Natural killer cell treated with Interleukin-12 subunit alpha and Interleukin-12 subunit beta and Interleukin-15 and Interleukin-18, amount 100 ng/mL, for 72 hours (primary cell): ENCODE measurements around the gene FAM163B. TPM values are rescaled to one million over a fixed set of nuclear protein-coding genes. Genes with fewer than 3 reads are reported as not detected.

Experiments used
- ATAC-seq, 2 donors: fragments of 150-1000 bp; cut with Tn5 transposase in 1 of 2; sonication (Bioruptor Pico), chemical (Tn5 transposase) in 1 of 2; 2 replicates each; pipeline ENCODE4 v1.10.0; 2021
- DNase-seq: peaks from one replicate; pipeline ENCODE4 v3.0.0; 2022; ENCODE audit warnings: low spot score
- H3K27ac Mint-ChIP-seq, 2 donors: 1 replicate in 1 of 2; 2 replicates in 1 of 2; pipeline ENCODE4 v1.8.0; 2022; ENCODE audit warnings: mixed read lengths in 2 of 2, mild to moderate bottlenecking in 1 of 2, moderate library complexity in 1 of 2
- H3K27me3 Mint-ChIP-seq, 2 donors: 1 replicate in 1 of 2; 2 replicates in 1 of 2; pipeline ENCODE4 v1.8.0; 2022; ENCODE audit warnings: mixed read lengths in 2 of 2
- H3K36me3 Mint-ChIP-seq: one replicate; pipeline ENCODE4 v1.8.0; 2022; ENCODE audit warnings: mixed read lengths
- H3K4me1 Mint-ChIP-seq, 2 donors: 1 replicate in 1 of 2; 2 replicates in 1 of 2; pipeline ENCODE4 v1.8.0; 2022; ENCODE audit warnings: low read depth in 2 of 2, mixed read lengths in 2 of 2, mild to moderate bottlenecking in 1 of 2
- H3K4me3 Mint-ChIP-seq: one replicate; pipeline ENCODE4 v1.8.0; 2022; ENCODE audit warnings: mixed read lengths
- H3K9me3 Mint-ChIP-seq: 2 replicates; pipeline ENCODE4 v1.8.0; 2022; ENCODE audit warnings: mixed read lengths
- total RNA-seq, 2 donors: library from RNA; stranded (reverse); gene quantifications; one replicate each; pipeline ENCODE4 v1.2.3, GENCODE V29; 2022

The FAM163B gene
- total RNA-seq, 2 donors from 2014 or later, result not detected

GRCh38 chr9:133595910-133596309 is 13.3 kb downstream of the FAM163B start:
- H3K4me3 Mint-ChIP-seq, result no peak overlapping the region
- ATAC-seq, result no peak
- H3K27ac Mint-ChIP-seq, result no peak overlapping the region

DNA sequence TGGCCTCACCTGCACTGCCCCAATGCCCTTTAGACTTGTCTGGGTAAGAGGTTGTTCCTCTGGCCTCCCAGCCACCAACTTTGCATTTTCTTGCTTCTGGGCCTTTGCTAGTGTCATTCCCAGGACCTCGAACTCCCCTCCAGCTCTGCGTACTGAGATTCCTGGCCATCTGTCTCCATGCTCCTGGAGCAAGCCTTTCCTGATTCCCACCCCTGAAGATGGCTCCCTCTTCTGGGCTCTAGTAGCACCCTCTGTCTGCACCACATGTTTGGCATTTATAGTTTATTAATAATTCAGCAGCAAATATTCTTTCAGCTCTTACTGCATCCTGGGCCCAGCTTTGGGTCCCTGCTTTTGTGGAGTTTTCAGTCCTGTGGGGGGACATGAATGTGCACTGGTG is 14.9 kb downstream of the FAM163B start:
- Mint-ChIP-seq H3K4me1 (no peaks in the 10 kb centered on the region), H3K36me3 (peaks cover 10% of the 10 kb centered on the region), H3K27me3 (peaks cover 0 to 6% of the 10 kb centered on the region in 2 donors), H3K9me3 (peaks cover 9% of the 10 kb centered on the region), H3K4me3 (no peak overlapping the region), H3K27ac (no peak overlapping the region)
- ATAC-seq (no peak), DNase-seq (no peak)

More at GRCh38 chr9:133595910-133596309, 13.3 kb downstream of the FAM163B start:
- peaks cover 0 to 6% of the 10 kb centered on the region in 2 donors for H3K27me3 Mint-ChIP-seq
- no peak for DNase-seq
- peaks cover 10% of the 10 kb centered on the region for H3K36me3 Mint-ChIP-seq
- peaks cover 9% of the 10 kb centered on the region for H3K9me3 Mint-ChIP-seq
- H3K4me1 Mint-ChIP-seq, result no peaks in the 10 kb centered on the region

DNA sequence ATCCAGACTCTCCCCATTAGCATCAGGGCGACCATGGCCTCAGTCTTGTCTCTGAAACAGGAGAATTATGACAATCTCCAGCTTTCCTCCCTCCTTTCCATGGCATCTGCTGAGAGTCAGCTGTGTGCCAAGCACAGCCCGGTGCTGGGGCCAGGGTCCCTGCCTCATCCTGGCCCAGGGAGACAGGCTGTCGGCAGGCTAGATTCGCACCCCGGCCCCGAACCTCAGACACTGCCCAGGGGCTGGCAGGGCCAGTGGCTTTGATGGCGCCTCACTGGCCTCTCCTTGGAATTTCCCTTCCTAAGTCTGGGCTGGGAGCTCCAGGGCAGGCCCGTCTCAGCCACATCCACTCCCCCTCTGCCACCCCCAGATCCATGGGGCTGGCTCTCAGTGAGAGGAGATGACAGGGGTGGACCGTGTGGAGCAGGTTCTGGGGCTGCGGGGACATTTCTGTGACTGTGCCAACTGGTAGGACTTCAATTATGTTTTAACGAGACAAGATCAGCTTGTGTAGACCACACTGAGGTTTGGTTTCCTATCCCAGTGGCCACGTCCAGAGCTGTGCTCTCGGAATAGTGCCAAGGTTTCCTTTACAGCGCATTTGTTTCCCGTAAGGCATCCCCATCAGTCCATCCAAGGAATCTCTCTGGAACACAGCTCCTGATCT is 15.5 kb downstream of the FAM163B start:
- Mint-ChIP-seq H3K9me3 (peaks cover 9% of the 10 kb centered on the region), H3K27ac (no peak overlapping the region), H3K27me3 (peaks cover 0 to 6% of the 10 kb centered on the region in 2 donors), H3K4me3 (no peak overlapping the region), H3K36me3 (peaks cover 10% of the 10 kb centered on the region), H3K4me1 (no peaks in the 10 kb centered on the region)
- ATAC-seq, result peak in 1 of 2 donors; percentile 28
- DNase-seq, result no peak

GRCh38 chr9:133592731-133593409 is 16.3 kb downstream of the FAM163B start:
- Mint-ChIP-seq H3K36me3 (peaks cover 10% of the 10 kb centered on the region), H3K9me3 (peaks cover 13% of the 10 kb centered on the region), H3K27me3 (peaks cover 0 to 6% of the 10 kb centered on the region in 2 donors), H3K27ac (no peak overlapping the region), H3K4me1 (peaks cover 0 to 4% of the 10 kb centered on the region in 2 donors), H3K4me3 (no peak overlapping the region)
- no peak for ATAC-seq
- no peak for DNase-seq

GRCh38 chr9:133591985-133592384 is 17.2 kb downstream of the FAM163B start:
- no peak for ATAC-seq
- Mint-ChIP-seq H3K9me3 (peaks cover 6% of the 10 kb centered on the region), H3K4me3 (no peak overlapping the region), H3K27ac (no peak overlapping the region), H3K27me3 (peaks cover 0 to 6% of the 10 kb centered on the region in 2 donors), H3K36me3 (peaks cover 4% of the 10 kb centered on the region), H3K4me1 (peaks cover 0 to 4% of the 10 kb centered on the region in 2 donors)
- no peak for DNase-seq

DNA sequence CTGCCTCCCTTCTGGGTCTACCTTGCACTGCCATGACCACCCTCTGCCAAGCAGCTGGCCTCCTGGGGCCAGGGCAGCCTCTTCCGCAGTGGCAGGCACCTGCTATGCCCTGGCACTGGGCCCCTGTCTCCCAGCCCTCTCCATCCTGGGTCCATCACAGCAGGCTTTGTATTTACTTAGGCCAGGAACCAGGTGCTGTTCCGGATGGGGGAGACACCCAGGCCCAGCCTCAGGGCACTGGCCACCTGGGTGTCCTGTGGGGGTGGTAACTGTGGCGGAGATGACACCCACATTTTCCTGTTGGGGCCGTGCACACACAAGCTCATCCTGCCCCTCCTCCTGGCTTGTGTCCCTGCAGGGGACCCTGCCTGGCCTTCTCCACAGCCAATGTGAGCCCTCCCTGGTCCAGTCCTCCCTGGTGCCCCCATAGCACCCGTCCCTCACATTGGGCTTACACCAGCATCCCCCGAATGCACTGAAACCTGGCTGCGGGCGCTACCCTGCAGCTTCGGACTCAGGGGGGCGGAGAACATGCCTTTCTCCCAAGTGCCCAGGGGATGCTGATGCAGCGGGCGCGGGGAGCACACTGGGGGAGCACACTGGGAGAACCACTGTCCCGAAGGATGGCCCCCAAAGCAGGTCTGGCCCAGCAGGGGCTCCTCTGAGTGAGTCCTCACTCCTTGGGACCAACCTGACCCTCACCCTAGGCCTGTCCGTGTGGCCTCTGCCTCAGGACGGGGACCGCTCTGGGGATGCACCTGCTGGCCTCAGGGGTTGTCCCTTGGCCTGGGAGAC is 17.9 kb downstream of the FAM163B start:
- Mint-ChIP-seq H3K36me3 (no peaks in the 10 kb centered on the region), H3K27ac (no peak overlapping the region), H3K9me3 (peaks cover 4% of the 10 kb centered on the region), H3K4me1 (peaks cover 0 to 4% of the 10 kb centered on the region in 2 donors), H3K4me3 (no peak overlapping the region), H3K27me3 (peaks cover 0 to 6% of the 10 kb centered on the region in 2 donors)
- ATAC-seq, result no peak
- no peak for DNase-seq

GRCh38 chr9:133590231-133590855 is 18.8 kb downstream of the FAM163B start:
- Mint-ChIP-seq H3K27me3 (peaks cover 0 to 6% of the 10 kb centered on the region in 2 donors), H3K36me3 (no peaks in the 10 kb centered on the region), H3K4me1 (peaks cover 0 to 4% of the 10 kb centered on the region in 2 donors), H3K27ac (no peak overlapping the region), H3K4me3 (no peak overlapping the region), H3K9me3 (peaks cover 4% of the 10 kb centered on the region)
- DNase-seq (no peak), ATAC-seq (no peak)

DNA sequence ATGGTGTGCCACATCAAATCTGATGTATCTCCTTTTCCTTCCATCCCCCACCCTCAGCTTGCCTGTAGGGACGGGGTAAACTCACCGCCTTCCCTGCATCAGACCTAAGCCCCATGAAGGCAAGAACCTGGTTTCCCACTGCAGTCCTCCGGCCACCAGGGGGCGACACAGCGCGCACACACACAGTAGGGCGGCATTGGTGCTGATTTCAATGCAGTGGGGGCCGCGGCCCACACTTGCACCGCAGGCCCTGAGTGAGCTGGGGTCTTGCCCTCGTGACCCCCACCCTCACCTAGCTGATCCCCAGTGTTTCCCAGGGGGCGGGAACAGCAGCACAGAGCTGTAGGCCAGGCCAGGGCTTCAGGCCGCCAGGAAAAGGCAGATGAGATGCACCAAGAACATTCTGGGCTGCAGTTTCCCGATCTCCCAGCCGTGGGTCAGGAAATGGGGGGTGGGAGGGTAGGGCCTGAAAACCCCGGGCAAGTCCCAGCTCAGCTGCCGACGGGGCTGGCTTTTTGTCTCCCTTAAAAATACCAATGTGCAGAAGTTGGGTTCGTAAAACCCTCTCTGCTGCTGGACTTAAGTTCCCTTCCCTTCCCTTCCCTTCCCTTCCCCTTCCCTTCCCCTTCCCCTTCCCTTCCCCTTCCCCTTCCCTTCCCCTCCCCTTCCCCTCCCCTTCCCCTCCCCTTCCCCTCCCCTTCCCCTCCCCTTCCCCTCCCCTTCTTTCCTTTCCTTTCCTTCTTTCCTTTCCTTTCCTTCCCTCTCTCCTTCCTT is 19.5 kb downstream of the FAM163B start:
- Mint-ChIP-seq H3K9me3 (peaks cover 4% of the 10 kb centered on the region), H3K27ac (no peak overlapping the region), H3K4me3 (no peak overlapping the region), H3K27me3 (peaks cover 0 to 6% of the 10 kb centered on the region in 2 donors), H3K4me1 (peaks cover 0 to 4% of the 10 kb centered on the region in 2 donors), H3K36me3 (no peaks in the 10 kb centered on the region)
- ATAC-seq (no peak), DNase-seq (no peak)

GRCh38 chr9:133587466-133587865 is 21.7 kb downstream of the FAM163B start:
- peaks cover 7 to 11% of the 10 kb centered on the region in 2 donors for H3K27me3 Mint-ChIP-seq
- H3K4me1 Mint-ChIP-seq, result peaks cover 0 to 4% of the 10 kb centered on the region in 2 donors
- no peak overlapping the region for H3K4me3 Mint-ChIP-seq
- H3K27ac Mint-ChIP-seq, result no peak overlapping the region
- ATAC-seq (no peak), DNase-seq (no peak)
- H3K36me3 Mint-ChIP-seq, result no peaks in the 10 kb centered on the region
- peaks cover 4% of the 10 kb centered on the region for H3K9me3 Mint-ChIP-seq

DNA sequence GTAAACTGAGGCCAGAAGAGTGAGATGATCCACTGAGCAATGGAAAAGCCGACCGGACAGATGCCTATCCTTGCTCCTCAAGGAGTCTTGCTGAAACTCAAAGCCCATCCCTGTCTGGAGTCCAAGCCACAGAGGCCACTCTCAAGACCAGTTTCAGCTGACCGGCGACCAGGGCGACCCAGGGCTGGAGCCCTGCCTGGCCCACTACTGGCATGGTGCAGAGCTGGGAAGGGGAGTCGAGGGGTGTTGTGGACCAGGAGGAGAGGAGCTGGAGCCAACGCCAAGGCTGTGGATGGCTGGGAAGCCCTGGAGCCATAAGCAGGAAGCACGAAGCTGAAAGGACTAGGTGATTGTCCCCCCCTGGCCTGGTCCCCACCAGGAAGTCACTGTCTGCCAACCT is 22.1 kb downstream of the FAM163B start:
- H3K4me3 Mint-ChIP-seq, result no peak overlapping the region
- H3K36me3 Mint-ChIP-seq, result no peaks in the 10 kb centered on the region
- no peak for DNase-seq
- ATAC-seq, result no peak
- peaks cover 7 to 11% of the 10 kb centered on the region in 2 donors for H3K27me3 Mint-ChIP-seq
- no peak overlapping the region for H3K27ac Mint-ChIP-seq
- peaks cover 4% of the 10 kb centered on the region for H3K9me3 Mint-ChIP-seq
- peaks cover 0 to 4% of the 10 kb centered on the region in 2 donors for H3K4me1 Mint-ChIP-seq

GRCh38 chr9:133585481-133586351 is 23.5 kb downstream of the FAM163B start:
- peaks cover 4% of the 10 kb centered on the region for H3K9me3 Mint-ChIP-seq
- no peak for DNase-seq
- H3K36me3 Mint-ChIP-seq, result no peaks in the 10 kb centered on the region
- no peak overlapping the region for H3K27ac Mint-ChIP-seq
- H3K4me3 Mint-ChIP-seq, result no peak overlapping the region
- ATAC-seq, result no peak
- peaks cover 15% of the 10 kb centered on the region in 2 donors for H3K27me3 Mint-ChIP-seq
- H3K4me1 Mint-ChIP-seq, result peaks cover 0 to 4% of the 10 kb centered on the region in 2 donors
